Mammary epithelial cell (primary cell): ENCODE results near the gene TINAGL1.

Source experiments
- EZH2 ChIP-seq: IDR thresholded peaks from 2 replicates; pipeline ENCODE4 v1.6.1; 2012; ENCODE audit warnings: low read length, inconsistent platforms, borderline replicate concordance
- TF ChIP-seq, protein P1 (sequence below), 2 donors: IDR thresholded peaks in 1 of 2; conservative IDR thresholded peaks in 1 of 2; 2 replicates each; pipeline ENCODE4 v1.5.1; 2011 to 2012; ENCODE audit warnings: inconsistent platforms in 2 of 2, low read length in 2 of 2, mild to moderate bottlenecking in 2 of 2, control low read depth in 1 of 2, low read depth in 1 of 2; ENCODE audit not compliant: insufficient read depth in 1 of 2; ENCODE audit errors: extremely low read depth in 1 of 2

GRCh38 chr1:31585736-31586365 is 9.5 kb downstream of the TINAGL1 start:
- TF ChIP-seq, protein P1, sequence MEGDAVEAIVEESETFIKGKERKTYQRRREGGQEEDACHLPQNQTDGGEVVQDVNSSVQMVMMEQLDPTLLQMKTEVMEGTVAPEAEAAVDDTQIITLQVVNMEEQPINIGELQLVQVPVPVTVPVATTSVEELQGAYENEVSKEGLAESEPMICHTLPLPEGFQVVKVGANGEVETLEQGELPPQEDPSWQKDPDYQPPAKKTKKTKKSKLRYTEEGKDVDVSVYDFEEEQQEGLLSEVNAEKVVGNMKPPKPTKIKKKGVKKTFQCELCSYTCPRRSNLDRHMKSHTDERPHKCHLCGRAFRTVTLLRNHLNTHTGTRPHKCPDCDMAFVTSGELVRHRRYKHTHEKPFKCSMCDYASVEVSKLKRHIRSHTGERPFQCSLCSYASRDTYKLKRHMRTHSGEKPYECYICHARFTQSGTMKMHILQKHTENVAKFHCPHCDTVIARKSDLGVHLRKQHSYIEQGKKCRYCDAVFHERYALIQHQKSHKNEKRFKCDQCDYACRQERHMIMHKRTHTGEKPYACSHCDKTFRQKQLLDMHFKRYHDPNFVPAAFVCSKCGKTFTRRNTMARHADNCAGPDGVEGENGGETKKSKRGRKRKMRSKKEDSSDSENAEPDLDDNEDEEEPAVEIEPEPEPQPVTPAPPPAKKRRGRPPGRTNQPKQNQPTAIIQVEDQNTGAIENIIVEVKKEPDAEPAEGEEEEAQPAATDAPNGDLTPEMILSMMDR (conservative IDR thresholded peaks at IDR 0.05 in 1 of 2, IDR thresholded peaks at IDR 0.05 in 1 of 2; ENCODE audit: extremely low read depth in 1 of 2, insufficient read depth in 1 of 2, low read depth in 1 of 2, low read length in 2 of 2) = no peak
- no peak for TF ChIP-seq EZH2
